Endothelial cell of umbilical vein (primary cell): Measurements from ENCODE around the gene GAPDH. TPM values are rescaled to one million over a fixed set of nuclear protein-coding genes. Genes with fewer than 3 reads are reported as not detected.

Experiments used
- BruUV-seq: library from RNA; stranded (reverse); fragments of 400-500 nt; replicated peaks from 2 replicates; lab custom pipeline; 2021; lab: Mats Ljungman, UMichigan
- CTCF ChIA-PET: fragments of 300-600, 350-600 bp; sonication (Branson Sonifier 250); formaldehyde crosslinking; loops from one replicate; lab custom pipeline; 2021; ENCODE audit warnings: antibody characterized with exemption, inconsistent platforms; lab: Charles Lee
- POLR2A ChIA-PET: fragments of 300-600, 350-600 bp; sonication (Branson Sonifier 250); formaldehyde crosslinking; loops from one replicate; lab custom pipeline; 2021; ENCODE audit warnings: antibody characterized with exemption, inconsistent platforms; lab: Charles Lee
- DNase-seq: peaks from one replicate; pipeline ENCODE4 v3.0.0-alpha.2; 2011; ENCODE audit warnings: low read depth, low spot score
- FAIRE-seq: peaks from 2 replicates; lab custom pipeline; 2011; peaks lifted over from hg19 to GRCh38; lab: Jason Lieb, UNC
- H2AFZ ChIP-seq: 2 replicates; pipeline ENCODE4 v1.6.0; 2012; ENCODE audit warnings: low read depth, low read length, control low read depth, inconsistent platforms
- H3K27ac ChIP-seq: 2 replicates; pipeline ENCODE4 v1.5.1; 2011; ENCODE audit warnings: low read depth, mild to moderate bottlenecking, control low read depth, low read length, moderate library complexity; ENCODE audit not compliant: insufficient read depth
- H3K27me3 ChIP-seq, 2 experiments: 2 replicates each; pipeline versions ENCODE4 v1.6.0 to v1.6.1; 2011; ENCODE audit warnings: low read length in 2 of 2, mixed read lengths in 1 of 2; ENCODE audit not compliant: control insufficient read depth in 2 of 2, insufficient read depth in 2 of 2
- H3K36me3 ChIP-seq, 2 experiments: 2 replicates in 1 of 2; 3 replicates in 1 of 2; pipeline ENCODE4 v1.5.1; 2011; ENCODE audit warnings: low read length in 2 of 2, mild to moderate bottlenecking in 1 of 2, moderate library complexity in 1 of 2; ENCODE audit not compliant: control insufficient read depth in 2 of 2, insufficient read depth in 2 of 2; ENCODE audit errors: extremely low read depth in 1 of 2
- H3K4me1 ChIP-seq: 3 replicates; pipeline ENCODE4 v1.5.1; 2011; ENCODE audit warnings: mild to moderate bottlenecking, low read length; ENCODE audit not compliant: control insufficient read depth, insufficient read depth; ENCODE audit errors: extremely low read depth
- H3K4me2 ChIP-seq: 2 replicates; pipeline ENCODE4 v1.6.1; 2011; ENCODE audit warnings: low read length, control low read depth, mixed read lengths; ENCODE audit not compliant: insufficient read depth
- H3K4me3 ChIP-seq, 3 experiments: fragments of 200-600 bp in 1 of 3; sonication (generic), shearing (Covaris generic) in 1 of 3; replicated peaks in 1 of 3; 2 replicates each; pipeline ENCODE4 v1.5.1; 2011 to 2016; ENCODE audit warnings: control low read depth in 3 of 3, low read length in 3 of 3, mild to moderate bottlenecking in 2 of 3, inconsistent platforms in 1 of 3, low read depth in 1 of 3, moderate library complexity in 1 of 3; ENCODE audit not compliant: insufficient read depth in 1 of 3
- H3K79me2 ChIP-seq: 2 replicates; pipeline ENCODE4 v1.6.0; 2012; ENCODE audit warnings: low read length, inconsistent platforms; ENCODE audit not compliant: control insufficient read depth, insufficient read depth
- H3K9ac ChIP-seq: replicated peaks from 2 replicates; pipeline ENCODE3; 2011; ENCODE audit warnings: low read length, control low read depth; ENCODE audit not compliant: insufficient read depth; ENCODE audit errors: extremely low read depth
- H3K9me1 ChIP-seq: replicated peaks from 3 replicates; pipeline ENCODE4 v1.6.0; 2011; ENCODE audit warnings: mild to moderate bottlenecking, low read length; ENCODE audit not compliant: control insufficient read depth, insufficient read depth; ENCODE audit errors: extremely low read depth
- H3K9me3 ChIP-seq: replicated peaks from 2 replicates; pipeline ENCODE4 v1.5.1; 2012; ENCODE audit warnings: low read length, inconsistent platforms; ENCODE audit not compliant: control insufficient read depth, insufficient read depth
- H4K20me1 ChIP-seq: replicated peaks from 2 replicates; pipeline ENCODE3; 2011; ENCODE audit warnings: mild to moderate bottlenecking, low read length; ENCODE audit not compliant: control insufficient read depth, insufficient read depth; ENCODE audit errors: extremely low read depth
- CTCF ChIP-seq, 2 donors: IDR thresholded peaks; 1 replicate in 1 of 2; 2 replicates in 1 of 2; pipeline ENCODE4 v1.5.1; 2011; ENCODE audit warnings: low read length in 2 of 2, mild to moderate bottlenecking in 2 of 2, moderate library complexity in 2 of 2, control low read depth in 1 of 2, inconsistent platforms in 1 of 2, low read depth in 1 of 2; ENCODE audit not compliant: insufficient read depth in 1 of 2; ENCODE audit errors: extremely low read depth in 1 of 2
- EZH2 ChIP-seq: IDR thresholded peaks from 2 replicates; pipeline ENCODE4 v1.6.1; 2012; ENCODE audit warnings: borderline replicate concordance, low read depth, mild to moderate bottlenecking, moderate library complexity, low read length, inconsistent platforms; ENCODE audit not compliant: severe bottlenecking
- FOS ChIP-seq: IDR thresholded peaks from 2 replicates; pipeline ENCODE4 v1.6.1; 2011; ENCODE audit warnings: mild to moderate bottlenecking, low read length, moderate library complexity, borderline replicate concordance; ENCODE audit not compliant: insufficient read depth
- GATA2 ChIP-seq: IDR thresholded peaks from 2 replicates; pipeline ENCODE4 v1.7.0; 2011; ENCODE audit warnings: low read depth, mild to moderate bottlenecking, moderate library complexity, mixed read lengths, low read length; ENCODE audit not compliant: insufficient read length, insufficient read depth
- JUN ChIP-seq: IDR thresholded peaks from 2 replicates; pipeline ENCODE4 v1.6.1; 2011; ENCODE audit warnings: borderline replicate concordance, low read depth; ENCODE audit not compliant: insufficient read length, insufficient read depth
- MAX ChIP-seq: IDR thresholded peaks from 2 replicates; pipeline ENCODE4 v1.6.1; 2011; ENCODE audit not compliant: insufficient read depth, insufficient read length
- MYC ChIP-seq: IDR thresholded peaks from one replicate; pipeline ENCODE4 v1.6.1; 2011; ENCODE audit warnings: mild to moderate bottlenecking, low read depth, low read length
- POLR2A ChIP-seq: IDR thresholded peaks from 2 replicates; pipeline ENCODE4 v1.6.1; 2012; ENCODE audit warnings: low read depth, mild to moderate bottlenecking, control low read depth, low read length
- POLR2AphosphoS5 ChIP-seq: IDR thresholded peaks from 2 replicates; pipeline ENCODE4 v1.6.1; 2012; ENCODE audit warnings: low read depth, mild to moderate bottlenecking, control low read depth, low read length, moderate library complexity; ENCODE audit not compliant: insufficient read depth
- dilution Hi-C: fragments of 300-500 bp; cut with MboI; formaldehyde crosslinking; loops from one replicate; pipeline ENCODE4 v1.15.0; 2019; ENCODE audit warnings: low sequenced_read_pairs; ENCODE audit not compliant: extremely low pct_ligation_motif_present
- intact Hi-C: fragments of 100-400 bp; cut with micrococcal nuclease; formaldehyde crosslinking; loops from one replicate; pipeline ENCODE4 v1.10.0; 2022
- polyA plus RNA-seq, 4 experiments: library from polyadenylated mRNA; depleted of rRNA in 3 of 4; stranded (reverse) in 3 of 4; unstranded in 1 of 4; fragments of >200 nt; gene quantifications; 2 replicates each; pipeline versions ENCODE4 v1.2.1 to v1.2.3, GENCODE V29; 2011 to 2012; ENCODE audit warnings: missing spikeins in 1 of 4
- total RNA-seq: library from RNA; stranded (reverse); gene quantifications from 2 replicates; pipeline ENCODE4 v1.2.3, GENCODE V29; 2021

The GAPDH gene
- total and polyA plus RNA-seq, 2 donors (not counting 3 experiments of a cell fraction or from before 2014, with no cell fraction given), result 4,648 to 8,748 TPM

GRCh38 chr12:6548966-6549683, 14.8 kb downstream of the GAPDH start:
- CTCF ChIA-PET, result interaction anchor here (0.7 to 10.3 kb wide), 7 partner anchors 9 to 68 kb away, joined by 3 to 145 read pairs (median 3); partner anchors contain the start of gene NOP2
- intact Hi-C loops (loop anchor here (1.0 kb wide), 1 partner anchor 9 kb away; no protein-coding TSS in a partner anchor), dilution Hi-C loops (no loop called here)
- no peak for TF ChIP-seq POLR2AphosphoS5
- TF ChIP-seq FOS, result peak; percentile 76
- H3K4me2 ChIP-seq, result peak overlapping the region; percentile 6
- no TSS peak for BruUV-seq
- POLR2A ChIA-PET, result interaction anchor here (1.1 to 1.8 kb wide), 3 partner anchors 12 to 19 kb away, joined by 3 to 14 read pairs (median 3); partner anchors contain the start of genes GAPDH and NOP2
- no peaks in the 10 kb centered on the region for H3K9me3 ChIP-seq
- H3K27ac ChIP-seq, result peak overlapping the region; percentile 26
- H3K9ac ChIP-seq, result no peak overlapping the region
- no peaks in the 10 kb centered on the region for H3K27me3 ChIP-seq
- H4K20me1 ChIP-seq, result no peaks in the 10 kb centered on the region
- peak; percentile 45 for DNase-seq
- H3K9me1 ChIP-seq, result no peaks in the 10 kb centered on the region
- no peak overlapping the region for H3K4me3 ChIP-seq
- peaks cover 3 to 17% of the 10 kb centered on the region in 2 experiments for H3K36me3 ChIP-seq
- peaks cover 36% of the 10 kb centered on the region for H3K79me2 ChIP-seq
- no peak overlapping the region for H2AFZ ChIP-seq
- FAIRE-seq, result peak; percentile 67
- H3K4me1 ChIP-seq, result peaks cover 54% of the 10 kb centered on the region

GRCh38 chr12:6549684-6550151, 15.4 kb downstream of the GAPDH start:
- dilution Hi-C loops (no loop called here), intact Hi-C loops (loop anchor here (5.0 kb wide), 1 partner anchor 148 kb away; no protein-coding TSS in a partner anchor)
- BruUV-seq, result no TSS peak
- Histone ChIP-seq H3K9me1 (no peaks in the 10 kb centered on the region), H3K27me3 (no peaks in the 10 kb centered on the region), H3K4me1 (peaks cover 60% of the 10 kb centered on the region), H2AFZ (no peak overlapping the region), H3K79me2 (peaks cover 42% of the 10 kb centered on the region), H3K9ac (no peak overlapping the region), H3K4me3 (no peak overlapping the region), H3K9me3 (no peaks in the 10 kb centered on the region), H4K20me1 (no peaks in the 10 kb centered on the region), H3K4me2 (no peak overlapping the region), H3K27ac (peak overlapping the region; percentile 26), H3K36me3 (peaks cover 0 to 14% of the 10 kb centered on the region in 2 experiments)
- DNase-seq (no peak), FAIRE-seq (no peak)
- CTCF ChIA-PET, result interaction anchor here (0.7 to 10.3 kb wide), 7 partner anchors 9 to 68 kb away, joined by 3 to 145 read pairs (median 3); partner anchors contain the start of gene NOP2
- POLR2A ChIA-PET, result interaction anchor here (1.1 to 1.8 kb wide), 2 partner anchors 12 to 15 kb away, joined by 3 to 14 read pairs; partner anchors contain the start of gene GAPDH
- TF ChIP-seq EZH2 (no peak), POLR2A (no peak), POLR2AphosphoS5 (no peak), MYC (no peak), MAX (no peak), FOS (no peak), JUN (no peak), GATA2 (no peak), CTCF (IDR thresholded peaks at IDR 0.05; ENCODE audit: extremely low read depth in 1 of 2, insufficient read depth in 1 of 2, low read depth in 1 of 2, low read length in 2 of 2) (no peak)
